Endodermal cell (in vitro differentiated cells): ENCODE measurements around the gene RYR2. TPM values are rescaled to one million over a fixed set of nuclear protein-coding genes. Genes with fewer than 3 reads are reported as not detected.

Source experiments
- DNase-seq: peaks from one replicate; pipeline ENCODE4 v3.0.0-alpha.2; 2017
- H3K27ac ChIP-seq: 2 replicates; pipeline ENCODE4 v1.5.1; 2013; ENCODE audit warnings: mild to moderate bottlenecking, low read depth, low read length, moderate library complexity
- H3K27me3 ChIP-seq: 2 replicates; pipeline ENCODE4 v1.6.1; 2013; ENCODE audit warnings: mild to moderate bottlenecking, low read length, moderate library complexity; ENCODE audit not compliant: insufficient read depth, control insufficient read depth, poor library complexity, severe bottlenecking
- H3K36me3 ChIP-seq: 2 replicates; pipeline ENCODE4 v1.7.0; 2013; ENCODE audit warnings: mild to moderate bottlenecking, low read length, moderate library complexity; ENCODE audit not compliant: control insufficient read depth, insufficient read depth
- H3K4me1 ChIP-seq: one replicate; pipeline ENCODE4 v1.7.0; 2013; ENCODE audit warnings: low read length; ENCODE audit not compliant: control insufficient read depth, insufficient read depth
- H3K4me3 ChIP-seq: 2 replicates; pipeline ENCODE4 v1.5.1; 2013; ENCODE audit warnings: mild to moderate bottlenecking, low read length, moderate library complexity
- H3K9ac ChIP-seq: 2 replicates; pipeline ENCODE4 v1.6.1; 2013; ENCODE audit warnings: mild to moderate bottlenecking, low read length, moderate library complexity; ENCODE audit not compliant: poor library complexity, severe bottlenecking; ENCODE audit errors: extremely low read depth
- H3K9me3 ChIP-seq: 2 replicates; pipeline ENCODE4 v1.6.1; 2013; ENCODE audit warnings: mild to moderate bottlenecking, low read length, moderate library complexity; ENCODE audit not compliant: control insufficient read depth
- H3K27ac Mint-ChIP-seq: 2 replicates; pipeline ENCODE4 v1.8.0; 2020; ENCODE audit warnings: mixed read lengths
- H3K27me3 Mint-ChIP-seq: 2 replicates; pipeline ENCODE4 v1.8.0; 2021; ENCODE audit warnings: mild to moderate bottlenecking, mixed read lengths; ENCODE audit not compliant: insufficient read depth
- H3K36me3 Mint-ChIP-seq: 2 replicates; pipeline ENCODE4 v1.8.0; 2020; ENCODE audit warnings: low read depth, mixed read lengths
- H3K4me1 Mint-ChIP-seq: 2 replicates; pipeline ENCODE4 v1.8.0; 2020; ENCODE audit warnings: mixed read lengths
- H3K4me3 Mint-ChIP-seq: 2 replicates; pipeline ENCODE4 v1.8.0; 2020; ENCODE audit warnings: mild to moderate bottlenecking, moderate library complexity, mixed read lengths
- H3K9me3 Mint-ChIP-seq: 2 replicates; pipeline ENCODE4 v1.8.0; 2020; ENCODE audit warnings: mild to moderate bottlenecking, mixed read lengths
- CTCF ChIP-seq: fragments of 200-600 bp; sonication (generic); conservative IDR thresholded peaks from 2 replicates; pipeline ENCODE4 v1.5.0; 2021; ENCODE audit warnings: antibody characterized with exemption, mild to moderate bottlenecking
- WGBS, 2 experiments: methylation state at CpG; one replicate each; pipeline versions ENCODE4 v1.1.5 to v1.1.7; 2013; ENCODE audit warnings: missing lambda C conversion rate in 2 of 2, mixed read lengths in 1 of 2; ENCODE audit not compliant: insufficient coverage in 1 of 2, insufficient read length in 1 of 2; 5-methylcytosine and 5-hydroxymethylcytosine counted together
- total RNA-seq, 2 donors: library from RNA; stranded (reverse); fragmentation: NEBNext Ultra II Directional in 1 of 2; extraction: Animal tissue kit (Norgen Biotek cat#: 25700) in 1 of 2; gene quantifications; 2 replicates in 1 of 2; 3 replicates in 1 of 2; pipeline ENCODE4 v1.2.1, GENCODE V29; 2021

RYR2 gene
- total RNA-seq, 2 donors from 2014 or later, result 0.95 to 2.4 TPM

DNA sequence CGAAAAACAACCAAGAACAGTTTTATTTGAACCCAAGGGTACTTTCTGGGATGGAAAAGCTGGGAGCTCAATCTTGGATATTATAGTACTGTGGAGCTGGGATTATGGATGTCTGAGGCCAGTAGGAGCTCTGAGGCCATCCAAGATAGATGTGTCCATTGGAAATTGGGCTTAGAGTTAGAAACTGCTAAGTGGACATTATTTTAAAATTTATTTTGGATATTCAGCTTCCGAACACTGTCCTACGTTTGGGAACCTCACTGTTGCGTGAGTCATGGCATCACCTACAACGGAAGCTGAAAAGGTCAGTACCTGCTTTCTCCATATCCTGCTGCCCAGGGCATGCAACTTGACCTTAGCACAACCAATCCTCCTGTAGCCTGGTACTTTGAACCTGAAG lies 61.0 kb downstream of the RYR2 start:
- Mint-ChIP-seq H3K36me3 (no peaks in the 10 kb centered on the region), H3K4me3 (no peak overlapping the region), H3K9me3 (no peaks in the 10 kb centered on the region), H3K4me1 (no peaks in the 10 kb centered on the region), H3K27ac (no peak overlapping the region), H3K27me3 (no peaks in the 10 kb centered on the region)
- Histone ChIP-seq H3K36me3 (no peaks in the 10 kb centered on the region), H3K9ac (no peak overlapping the region), H3K27ac (no peak overlapping the region), H3K4me1 (no peaks in the 10 kb centered on the region), H3K4me3 (no peak overlapping the region), H3K27me3 (no peaks in the 10 kb centered on the region), H3K9me3 (no peaks in the 10 kb centered on the region)
- 92 to 96% methylated on average over 5 of the region's 5 CpGs for WGBS, 2 experiments
- DNase-seq, result no peak
- no peak for TF ChIP-seq CTCF

- no peaks in the 10 kb centered on the region for H3K36me3 ChIP-seq
- Mint-ChIP-seq H3K27ac (no peak overlapping the region), H3K27me3 (no peaks in the 10 kb centered on the region), H3K36me3 (no peaks in the 10 kb centered on the region), H3K4me3 (no peak overlapping the region), H3K9me3 (no peaks in the 10 kb centered on the region), H3K4me1 (no peaks in the 10 kb centered on the region)
- H3K27ac ChIP-seq, result no peak overlapping the region
- H3K9me3 ChIP-seq, result no peaks in the 10 kb centered on the region
- H3K9ac ChIP-seq, result no peak overlapping the region
- TF ChIP-seq CTCF, result no peak
- WGBS, 2 experiments, result 93 to 95% methylated on average over 8 to 9 of the region's 9 CpGs
- no peaks in the 10 kb centered on the region for H3K4me1 ChIP-seq
- H3K27me3 ChIP-seq, result no peaks in the 10 kb centered on the region
- no peak for DNase-seq
- no peak overlapping the region for H3K4me3 ChIP-seq
These were observed 62.1 kb downstream of the RYR2 start for GRCh38 chr1:237104096-237104495.

- WGBS, 2 experiments, result 80 to 88% methylated on average over 4 to 5 of the region's 5 CpGs
- Mint-ChIP-seq H3K4me1 (no peaks in the 10 kb centered on the region), H3K9me3 (no peaks in the 10 kb centered on the region), H3K36me3 (no peaks in the 10 kb centered on the region), H3K27ac (peak overlapping the region; percentile 32), H3K27me3 (no peaks in the 10 kb centered on the region), H3K4me3 (no peak overlapping the region)
- no peak for DNase-seq
- H3K9ac ChIP-seq, result no peak overlapping the region
- no peak for TF ChIP-seq CTCF
- H3K36me3 ChIP-seq, result no peaks in the 10 kb centered on the region
- no peaks in the 10 kb centered on the region for H3K27me3 ChIP-seq
- H3K9me3 ChIP-seq, result no peaks in the 10 kb centered on the region
- no peak overlapping the region for H3K4me3 ChIP-seq
- no peak overlapping the region for H3K27ac ChIP-seq
- no peaks in the 10 kb centered on the region for H3K4me1 ChIP-seq
These were observed 63.8 kb downstream of the RYR2 start for GRCh38 chr1:237105826-237106225.
